CD4-positive, alpha-beta T cell treated with Interleukin-4 for 1 hour (primary cell): ENCODE measurements around the gene FHOD3.
"Not testable (repeated sequence)": the region's sequence is repeated elsewhere in the genome, so short reads cannot be mapped to it uniquely, and the experiment has no call there.

Experiments
- DNase-seq, 2 donors: peaks; one replicate each; pipeline ENCODE4 v3.0.0-alpha.2; 2020 to 2022

The FHOD3 gene

GRCh38 chr18:36530676-36531405, 233.3 kb downstream of the FHOD3 start:
- no peak for DNase-seq

GRCh38 chr18:36531636-36532035, 234.1 kb downstream of the FHOD3 start:
- DNase-seq: no peak

- DNase-seq: no peak
Measured at GRCh38 chr18:36532394-36532793, 234.9 kb downstream of the FHOD3 start.

DNA sequence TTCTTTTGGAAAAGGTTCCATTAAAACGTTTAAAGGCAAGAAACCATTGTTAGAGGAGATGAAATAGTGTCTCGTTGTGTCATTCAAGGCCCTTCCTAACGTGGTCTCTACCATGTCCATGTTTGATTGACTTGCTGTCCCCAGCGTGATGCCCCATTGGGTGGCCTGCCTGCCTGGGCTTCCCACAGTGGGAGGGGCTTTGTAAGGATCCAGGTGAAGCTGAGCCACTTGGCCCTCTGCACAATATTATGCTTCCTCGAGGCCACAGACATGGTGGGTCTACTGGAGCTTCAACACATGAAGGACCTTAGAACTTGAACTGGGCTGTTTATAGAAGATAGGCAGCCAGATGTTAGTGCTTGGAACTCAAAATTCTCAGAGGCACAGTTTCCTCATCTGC, 235.3 kb downstream of the FHOD3 start:
- no peak for DNase-seq

DNA sequence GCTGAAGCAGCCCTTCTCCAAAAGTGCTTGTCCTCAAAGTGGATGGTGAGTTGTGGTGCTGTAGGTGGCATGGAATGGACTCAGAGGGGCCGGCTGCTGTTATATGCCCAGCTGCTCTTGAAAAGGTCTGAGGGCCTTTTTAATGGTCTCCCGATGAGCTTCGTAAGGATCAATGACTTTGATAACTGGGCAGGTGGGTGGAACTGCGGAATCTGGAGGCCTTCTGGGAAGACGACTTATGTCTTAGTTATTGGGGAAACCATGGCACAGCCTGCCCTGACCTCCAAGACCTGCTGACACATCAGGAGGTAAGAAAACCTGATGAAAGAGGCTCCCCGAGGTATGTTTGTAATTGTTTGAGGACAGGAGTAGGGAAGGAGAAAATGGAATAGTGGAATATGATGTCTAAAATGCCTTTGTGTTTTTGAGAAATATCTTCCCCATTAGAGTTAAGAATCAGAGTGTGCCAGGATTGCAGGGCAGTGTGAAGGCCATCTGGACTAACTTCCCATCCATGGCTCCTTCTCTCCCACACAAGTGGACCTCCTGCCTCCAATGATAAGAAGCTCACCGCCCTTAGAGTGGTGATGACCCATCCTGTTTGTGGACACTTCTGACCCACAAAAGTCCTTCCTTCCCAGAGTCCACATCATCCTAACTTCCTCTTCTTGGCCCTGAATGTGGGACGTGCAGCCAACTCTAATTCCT, 236.1 kb downstream of the FHOD3 start:
- DNase-seq: no peak

- DNase-seq: peak in 1 of 2 donors; percentile 2
Measured at GRCh38 chr18:36534154-36534688, 236.7 kb downstream of the FHOD3 start.

- DNase-seq: no peak
Measured at GRCh38 chr18:36535202-36535935, 237.9 kb downstream of the FHOD3 start.

GRCh38 chr18:36536426-36536825, 238.9 kb downstream of the FHOD3 start:
- DNase-seq: no peak

DNA sequence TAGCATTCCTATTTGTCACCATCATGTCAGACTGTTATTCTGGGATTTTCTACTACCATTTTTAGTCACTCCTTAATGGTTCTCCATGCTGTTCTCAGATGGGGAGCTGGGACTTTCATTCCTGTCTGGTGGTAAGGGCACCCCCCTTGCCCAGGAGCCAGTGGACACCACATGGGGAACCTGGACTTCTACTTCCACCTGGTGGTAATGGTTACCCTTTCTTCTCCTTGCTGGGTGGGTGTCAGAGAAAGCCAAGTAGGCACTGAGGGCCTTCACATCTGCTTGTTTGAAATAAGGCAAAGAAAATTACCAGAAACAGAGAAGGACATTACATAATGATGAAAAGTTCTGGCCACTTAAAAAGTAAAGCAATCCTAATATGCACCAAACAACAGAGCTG, 239.8 kb downstream of the FHOD3 start:
- no peak for DNase-seq

- no peak for DNase-seq
Measured at GRCh38 chr18:36539674-36540231, 242.2 kb downstream of the FHOD3 start.

GRCh38 chr18:36543030-36543429, 245.5 kb downstream of the FHOD3 start:
- DNase-seq: no peak

DNA sequence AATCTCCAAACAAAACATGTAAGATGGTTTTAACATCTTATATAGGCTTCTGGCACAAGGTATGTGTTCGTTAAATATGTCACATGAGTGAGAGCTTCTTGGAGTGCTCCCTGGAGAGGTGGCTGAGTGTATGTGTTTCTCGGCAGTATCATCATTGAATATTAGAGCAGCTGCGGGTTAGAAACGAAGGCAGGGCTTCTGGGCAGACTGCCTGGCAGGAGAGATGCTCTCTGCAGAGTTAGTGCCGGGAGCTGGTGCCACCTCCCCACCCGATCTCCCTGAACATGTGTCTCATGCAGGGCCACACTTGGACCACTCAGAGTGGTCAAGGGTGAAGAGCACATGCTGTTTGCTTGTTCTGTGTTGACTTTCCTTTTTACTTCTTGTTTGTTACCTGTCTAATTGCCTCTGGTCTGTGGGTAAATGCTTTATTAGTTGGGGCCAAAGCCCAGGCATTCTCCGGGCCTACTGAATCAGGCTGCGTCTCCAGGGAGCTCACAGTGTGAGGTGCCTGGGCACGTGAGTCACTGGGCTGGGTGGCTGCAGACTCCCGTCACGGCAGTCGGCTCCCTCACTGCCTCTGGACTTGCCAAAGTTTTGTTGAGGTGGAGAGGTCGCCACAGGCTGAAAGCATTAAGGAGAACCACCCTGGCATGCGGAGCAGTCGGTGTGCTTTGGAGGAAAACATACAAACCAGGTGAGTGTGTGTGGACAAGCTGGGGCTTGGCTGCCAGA, 246.6 kb downstream of the FHOD3 start:
- DNase-seq: no peak

- DNase-seq: no peak
Measured at GRCh38 chr18:36545821-36546427, 248.4 kb downstream of the FHOD3 start.

- no peak for DNase-seq
Measured at GRCh38 chr18:36546876-36547275, 249.4 kb downstream of the FHOD3 start.

DNA sequence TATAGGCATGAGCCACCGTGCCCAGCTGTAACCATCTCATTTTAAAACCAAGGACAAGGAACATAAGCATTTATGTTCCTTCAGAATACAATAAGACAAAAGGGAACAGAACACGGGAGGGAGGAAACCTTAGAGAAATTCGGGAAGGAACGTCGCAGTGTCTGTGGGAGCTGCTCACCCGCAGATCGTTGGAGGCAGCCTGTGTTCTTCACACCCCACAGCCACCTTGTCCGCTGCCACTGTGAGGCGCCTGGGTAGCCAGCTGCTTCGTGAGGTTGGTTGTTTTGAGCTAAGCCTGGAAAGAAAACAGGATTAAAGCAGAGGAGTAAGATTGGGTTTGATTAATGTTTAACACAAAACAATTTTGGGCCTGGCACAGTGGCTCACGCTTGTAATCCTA, 250.0 kb downstream of the FHOD3 start:
- no peak for DNase-seq

GRCh38 chr18:36551274-36551673, 253.8 kb downstream of the FHOD3 start:
- not testable (repeated sequence) for DNase-seq

GRCh38 chr18:36558234-36558633, 260.7 kb downstream of the FHOD3 start:
- DNase-seq: no peak

DNA sequence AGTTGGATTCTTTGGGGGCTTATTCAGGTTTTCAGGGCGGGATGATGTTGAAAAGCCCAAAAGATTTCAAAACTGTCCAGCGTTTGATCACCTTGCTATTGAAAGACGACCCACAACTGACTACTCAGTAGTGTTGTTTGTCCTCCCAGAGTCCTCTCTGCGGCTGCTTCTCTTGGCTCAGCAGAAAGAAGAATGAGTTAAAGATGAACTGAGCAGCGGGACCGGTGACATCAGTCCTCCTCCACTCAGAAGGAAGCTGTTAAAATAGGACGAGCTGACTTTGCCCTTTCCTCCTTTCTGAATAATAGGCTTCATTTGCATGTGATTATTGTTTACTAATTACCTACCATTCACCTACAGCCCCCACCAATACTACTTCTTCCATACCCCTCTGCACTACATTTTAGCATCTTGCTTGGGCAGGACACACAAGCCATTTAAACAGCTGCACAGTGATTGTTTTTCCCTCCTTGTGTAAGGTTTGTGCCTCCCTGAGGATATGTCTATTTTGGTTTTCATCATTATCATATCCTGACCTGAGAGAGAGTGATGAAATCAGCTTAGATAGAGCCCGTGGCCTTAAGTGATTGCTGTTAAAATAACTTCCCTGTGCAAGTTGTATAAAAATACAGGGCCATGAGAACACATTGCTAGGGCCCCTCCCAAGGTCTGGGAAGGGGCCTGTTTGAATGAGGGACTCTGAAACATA, 261.8 kb downstream of the FHOD3 start:
- DNase-seq: no peak

DNA sequence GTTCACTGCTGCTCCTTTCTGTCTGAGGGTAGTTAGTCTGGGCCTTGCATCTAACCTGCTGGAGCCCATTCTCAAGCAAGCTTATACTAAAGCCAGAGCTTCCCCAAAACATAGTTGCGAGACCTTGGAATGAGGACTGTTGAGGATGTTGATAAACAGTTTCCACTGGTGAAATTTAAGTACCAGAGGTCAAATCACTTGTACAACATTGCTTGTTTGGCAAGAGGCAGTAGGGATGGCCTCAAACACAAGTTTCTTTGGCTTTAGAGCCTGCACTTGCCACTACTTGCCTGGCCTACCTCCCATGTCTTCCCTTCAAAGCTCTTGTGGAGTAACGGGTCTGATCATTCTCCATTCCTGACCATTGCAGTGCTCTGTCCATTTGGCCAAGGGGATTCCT, 262.7 kb downstream of the FHOD3 start:
- DNase-seq: no peak

GRCh38 chr18:36561046-36561445, 263.5 kb downstream of the FHOD3 start:
- DNase-seq: no peak

- DNase-seq: no peak
Measured at GRCh38 chr18:36564841-36565240, 267.3 kb downstream of the FHOD3 start.
